DMS 273 (cell line): ENCODE measurements around the gene RIN3.

ENCODE experiments used
- DNase-seq: peaks from one replicate; lab custom pipeline; 2025; ENCODE audit not compliant: unreplicated experiment; lab: John Stamatoyannopoulos, UW

RIN3 gene

GRCh38 chr14:92706386-92706785 is 192.8 kb downstream of the RIN3 start:
- no peak for DNase-seq

- no peak for DNase-seq
Observed at GRCh38 chr14:92709340-92710000, 195.9 kb downstream of the RIN3 start.

- DNase-seq = no peak
Observed at GRCh38 chr14:92710001-92710341, 196.4 kb downstream of the RIN3 start.

- DNase-seq = no peak
Observed at GRCh38 chr14:92711976-92712653, 198.5 kb downstream of the RIN3 start.

- no peak for DNase-seq
Observed at GRCh38 chr14:92712654-92713051, 199.1 kb downstream of the RIN3 start.

- peak; percentile 85 for DNase-seq
Observed at GRCh38 chr14:92714739-92715307, 201.2 kb downstream of the RIN3 start.

- DNase-seq = no peak
Observed at GRCh38 chr14:92716131-92716530, 202.6 kb downstream of the RIN3 start.

- DNase-seq = no peak
Observed at GRCh38 chr14:92717571-92718042, 204.0 kb downstream of the RIN3 start.

GRCh38 chr14:92718664-92719063 is 205.1 kb downstream of the RIN3 start:
- DNase-seq = no peak

GRCh38 chr14:92719421-92719820 is 205.8 kb downstream of the RIN3 start:
- DNase-seq = no peak

- no peak for DNase-seq
Observed at GRCh38 chr14:92719890-92720323, 206.3 kb downstream of the RIN3 start.

- no peak for DNase-seq
Observed at GRCh38 chr14:92724516-92725340, 211.1 kb downstream of the RIN3 start.

GRCh38 chr14:92726135-92726932 is 212.8 kb downstream of the RIN3 start:
- DNase-seq = no peak

- DNase-seq = no peak
Observed at GRCh38 chr14:92726933-92727262, 213.3 kb downstream of the RIN3 start.

GRCh38 chr14:92728759-92729364 is 215.3 kb downstream of the RIN3 start:
- peak; percentile 12 for DNase-seq

GRCh38 chr14:92729634-92730358 is 216.2 kb downstream of the RIN3 start:
- DNase-seq = no peak

GRCh38 chr14:92731622-92732115 is 218.1 kb downstream of the RIN3 start:
- no peak for DNase-seq

- DNase-seq = no peak
Observed at GRCh38 chr14:92733007-92733406, 219.4 kb downstream of the RIN3 start.

GRCh38 chr14:92734618-92735017 is 221.0 kb downstream of the RIN3 start:
- DNase-seq = no peak

- no peak for DNase-seq
Observed at GRCh38 chr14:92735344-92735743, 221.8 kb downstream of the RIN3 start.
